ENCODE measurements around the gene PPM1N. TPM values are rescaled to one million over a fixed set of nuclear protein-coding genes. Genes with fewer than 3 reads are reported as not detected.

PPM1N gene
- total and polyA plus RNA-seq, 2 of the 13 experiments (the other 11 are each of a cell fraction or from before 2014, with no cell fraction given), result 0.31 to 1.8 TPM

DNA sequence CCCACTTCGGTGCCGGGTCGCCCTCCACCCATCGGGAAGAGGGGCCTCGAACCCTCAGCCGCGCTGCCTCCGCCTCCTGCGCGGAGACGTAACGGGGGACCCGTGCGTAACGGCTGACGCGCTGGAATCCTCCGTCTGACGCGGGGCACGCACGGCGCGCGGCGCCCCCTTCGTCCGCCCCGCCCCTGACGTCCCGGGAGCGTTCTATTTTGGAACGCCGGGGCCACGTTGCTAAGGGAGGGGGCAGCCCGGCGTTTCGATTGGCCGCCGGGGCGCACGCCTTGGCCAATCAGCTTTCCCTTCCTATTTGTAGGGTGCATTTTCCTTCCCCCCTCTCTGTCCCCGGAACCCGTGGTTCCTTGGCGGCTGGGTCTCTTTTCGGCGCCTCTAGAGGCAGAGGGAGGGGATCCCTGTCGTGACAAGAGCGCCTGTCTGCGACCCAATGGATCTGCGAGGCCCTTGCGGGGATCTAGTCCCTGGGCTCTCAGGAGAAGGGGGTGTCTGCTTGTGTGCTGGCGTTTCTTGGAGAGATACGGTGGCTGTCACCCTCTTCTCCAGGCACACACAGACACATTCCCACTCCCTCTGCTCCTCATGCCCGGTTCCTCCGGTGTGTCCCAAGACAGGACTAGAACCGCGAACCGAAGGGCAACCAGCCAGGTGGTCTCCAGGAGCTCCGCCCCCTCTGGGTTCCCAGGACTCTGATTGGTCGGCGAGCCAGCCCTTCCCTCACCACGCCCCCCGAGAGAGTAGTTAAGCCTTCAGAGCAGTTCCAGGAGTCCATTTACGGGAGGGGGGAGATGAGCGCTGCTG lies 28.9 kb upstream of the PPM1N start (continued):
- no peak for TF ChIP-seq SMC3 (IDR thresholded peaks at IDR 0.05; ENCODE audit: low read length)
- no peak for TF ChIP-seq ZNF75D (CRISPR knock-in tag; IDR thresholded peaks at IDR 0.05; ENCODE audit: borderline replicate concordance)
- TF ChIP-seq SOX13 (IDR thresholded peaks at IDR 0.05), result no peak
- TF ChIP-seq SOX13 (CRISPR knock-in tag; conservative IDR thresholded peaks at IDR 0.05 in 1 of 2, IDR thresholded peaks at IDR 0.05 in 1 of 2), result no peak
- TF ChIP-seq FLYWCH1 (CRISPR knock-in tag; IDR thresholded peaks at IDR 0.05), result no peak
- no peak for TF ChIP-seq ZNF552 (CRISPR knock-in tag; IDR thresholded peaks at IDR 0.05; ENCODE audit: borderline replicate concordance)
- no peak for TF ChIP-seq RORA (CRISPR knock-in tag; IDR thresholded peaks at IDR 0.05)
- no peak for TF ChIP-seq GZF1 (CRISPR knock-in tag; IDR thresholded peaks at IDR 0.05)
- TF ChIP-seq RBM22 (optimal IDR thresholded peaks at IDR 0.05; ENCODE audit: low read length), result no peak
- TF ChIP-seq ELF1 (CRISPR knock-in tag; IDR thresholded peaks at IDR 0.05), result peak; percentile 53; the same call in 1 of the 2 replicates
- TF ChIP-seq ZBTB7A (CRISPR knock-in tag; IDR thresholded peaks at IDR 0.05), result no peak
- TF ChIP-seq JUNB (CRISPR knock-in tag; IDR thresholded peaks at IDR 0.05; ENCODE audit: borderline replicate concordance), result no peak
- TF ChIP-seq HOXA5 (CRISPR knock-in tag; IDR thresholded peaks at IDR 0.05), result no peak
- no peak for TF ChIP-seq ZNF879 (CRISPR knock-in tag; IDR thresholded peaks at IDR 0.05)
- TF ChIP-seq TEAD2 (CRISPR knock-in tag; IDR thresholded peaks at IDR 0.05), result no peak
- no peak for TF ChIP-seq ZNF589 (CRISPR knock-in tag; conservative IDR thresholded peaks at IDR 0.05)
- TF ChIP-seq, protein P1, sequence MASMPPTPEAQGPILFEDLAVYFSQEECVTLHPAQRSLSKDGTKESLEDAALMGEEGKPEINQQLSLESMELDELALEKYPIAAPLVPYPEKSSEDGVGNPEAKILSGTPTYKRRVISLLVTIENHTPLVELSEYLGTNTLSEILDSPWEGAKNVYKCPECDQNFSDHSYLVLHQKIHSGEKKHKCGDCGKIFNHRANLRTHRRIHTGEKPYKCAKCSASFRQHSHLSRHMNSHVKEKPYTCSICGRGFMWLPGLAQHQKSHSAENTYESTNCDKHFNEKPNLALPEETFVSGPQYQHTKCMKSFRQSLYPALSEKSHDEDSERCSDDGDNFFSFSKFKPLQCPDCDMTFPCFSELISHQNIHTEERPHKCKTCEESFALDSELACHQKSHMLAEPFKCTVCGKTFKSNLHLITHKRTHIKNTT (CRISPR knock-in tag; IDR thresholded peaks at IDR 0.05), result no peak
- no peak; the same call in 1 of the 2 replicates for TF ChIP-seq ZNF749 (CRISPR knock-in tag; IDR thresholded peaks at IDR 0.05; ENCODE audit: borderline replicate concordance)
- TF ChIP-seq RNF2 (conservative IDR thresholded peaks at IDR 0.05; ENCODE audit: low read depth), result no peak
- peak; percentile 84; the same call in 1 of the 2 replicates for TF ChIP-seq CCDC6 (CRISPR knock-in tag; IDR thresholded peaks at IDR 0.05)
- TF ChIP-seq ZNF777 (CRISPR knock-in tag; IDR thresholded peaks at IDR 0.05), result no peak
- TF ChIP-seq IKZF4 (CRISPR knock-in tag; IDR thresholded peaks at IDR 0.05; ENCODE audit: borderline replicate concordance, low read depth, not compliant biosample characterization), result no peak
- TF ChIP-seq ZNF431 (CRISPR knock-in tag; IDR thresholded peaks at IDR 0.05; ENCODE audit: borderline replicate concordance, low read depth), result no peak
- TF ChIP-seq, protein P2, sequence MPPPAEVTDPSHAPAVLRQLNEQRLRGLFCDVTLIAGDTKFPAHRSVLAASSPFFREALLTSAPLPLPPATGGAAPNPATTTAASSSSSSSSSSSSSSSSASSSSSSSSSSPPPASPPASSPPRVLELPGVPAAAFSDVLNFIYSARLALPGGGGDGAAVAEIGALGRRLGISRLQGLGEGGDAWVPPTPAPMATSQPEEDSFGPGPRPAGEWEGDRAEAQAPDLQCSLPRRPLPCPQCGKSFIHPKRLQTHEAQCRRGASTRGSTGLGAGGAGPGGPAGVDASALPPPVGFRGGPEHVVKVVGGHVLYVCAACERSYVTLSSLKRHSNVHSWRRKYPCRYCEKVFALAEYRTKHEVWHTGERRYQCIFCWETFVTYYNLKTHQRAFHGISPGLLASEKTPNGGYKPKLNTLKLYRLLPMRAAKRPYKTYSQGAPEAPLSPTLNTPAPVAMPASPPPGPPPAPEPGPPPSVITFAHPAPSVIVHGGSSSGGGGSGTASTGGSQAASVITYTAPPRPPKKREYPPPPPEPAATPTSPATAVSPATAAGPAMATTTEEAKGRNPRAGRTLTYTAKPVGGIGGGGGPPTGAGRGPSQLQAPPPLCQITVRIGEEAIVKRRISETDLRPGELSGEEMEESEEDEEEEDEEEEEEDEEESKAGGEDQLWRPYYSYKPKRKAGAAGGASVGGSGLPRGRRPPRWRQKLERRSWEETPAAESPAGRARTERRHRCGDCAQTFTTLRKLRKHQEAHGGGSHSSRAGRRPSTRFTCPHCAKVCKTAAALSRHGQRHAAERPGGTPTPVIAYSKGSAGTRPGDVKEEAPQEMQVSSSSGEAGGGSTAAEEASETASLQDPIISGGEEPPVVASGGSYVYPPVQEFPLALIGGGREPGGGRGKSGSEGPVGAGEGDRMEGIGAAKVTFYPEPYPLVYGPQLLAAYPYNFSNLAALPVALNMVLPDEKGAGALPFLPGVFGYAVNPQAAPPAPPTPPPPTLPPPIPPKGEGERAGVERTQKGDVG (CRISPR knock-in tag; IDR thresholded peaks at IDR 0.05; ENCODE audit: borderline replicate concordance), result no peak
- TF ChIP-seq, protein P3, sequence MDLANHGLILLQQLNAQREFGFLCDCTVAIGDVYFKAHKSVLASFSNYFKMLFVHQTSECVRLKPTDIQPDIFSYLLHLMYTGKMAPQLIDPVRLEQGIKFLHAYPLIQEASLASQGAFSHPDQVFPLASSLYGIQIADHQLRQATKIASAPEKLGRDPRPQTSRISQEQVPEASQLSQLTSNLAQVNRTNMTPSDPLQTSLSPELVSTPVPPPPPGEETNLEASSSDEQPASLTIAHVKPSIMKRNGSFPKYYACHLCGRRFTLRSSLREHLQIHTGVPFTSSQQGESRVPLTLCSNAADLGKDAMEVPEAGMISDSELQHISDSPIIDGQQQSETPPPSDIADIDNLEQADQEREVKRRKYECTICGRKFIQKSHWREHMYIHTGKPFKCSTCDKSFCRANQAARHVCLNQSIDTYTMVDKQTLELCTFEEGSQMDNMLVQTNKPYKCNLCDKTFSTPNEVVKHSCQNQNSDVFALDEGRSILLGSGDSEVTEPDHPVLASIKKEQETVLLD (CRISPR knock-in tag; IDR thresholded peaks at IDR 0.05; ENCODE audit: low read depth), result peak; percentile 81; the same call in 1 of the 2 replicates
- TF ChIP-seq SAP130 (CRISPR knock-in tag; IDR thresholded peaks at IDR 0.05; ENCODE audit: low read depth), result peak; percentile 97
